Activated CD8-positive, alpha-beta T cell treated with anti-CD3 and anti-CD28 coated beads for 36 hours (primary cell): ENCODE results near the gene SMAD3. TPM values are rescaled to one million over a fixed set of nuclear protein-coding genes. Genes with fewer than 3 reads are reported as not detected.

Source experiments
- ATAC-seq: fragments of 200-7000 bp; cut with Tn5 transposase; one replicate; pipeline ENCODE4 v1.10.0; 2021; ENCODE audit warnings: mild to moderate bottlenecking, moderate library complexity
- CTCF ChIA-PET: fragments of 350-600 bp; sonication (Branson Sonifier 250); formaldehyde crosslinking; loops from one replicate; lab custom pipeline; 2021; ENCODE audit warnings: antibody characterized with exemption; lab: Charles Lee
- POLR2A ChIA-PET: fragments of 350-600 bp; sonication (Branson Sonifier 250); formaldehyde crosslinking; loops from one replicate; lab custom pipeline; 2021; ENCODE audit warnings: antibody characterized with exemption; lab: Charles Lee
- DNase-seq: peaks from one replicate; pipeline ENCODE4 v3.0.0-alpha.2; 2020
- H3K27ac Mint-ChIP-seq: one replicate; pipeline ENCODE4 v1.8.0; 2021; ENCODE audit warnings: mild to moderate bottlenecking, mixed read lengths
- H3K27me3 Mint-ChIP-seq: one replicate; pipeline ENCODE4 v1.8.0; 2021; ENCODE audit warnings: mixed read lengths
- H3K36me3 Mint-ChIP-seq: one replicate; pipeline ENCODE4 v1.8.0; 2021; ENCODE audit warnings: low read depth, mixed read lengths
- H3K4me1 Mint-ChIP-seq: one replicate; pipeline ENCODE4 v1.8.0; 2021; ENCODE audit warnings: low read depth, mixed read lengths
- H3K4me3 Mint-ChIP-seq: one replicate; pipeline ENCODE4 v1.8.0; 2021; ENCODE audit warnings: mild to moderate bottlenecking, moderate library complexity, mixed read lengths
- H3K9me3 Mint-ChIP-seq: one replicate; pipeline ENCODE4 v1.8.0; 2021; ENCODE audit warnings: mixed read lengths
- intact Hi-C: fragments of 100-400 bp; cut with micrococcal nuclease; formaldehyde crosslinking; loops from one replicate; pipeline ENCODE4 v1.10.0; 2022
- total RNA-seq, 2 experiments: library from RNA; stranded (reverse); gene quantifications; one replicate each; pipeline ENCODE4 v1.2.3, GENCODE V29; 2021
- TF ChIP-seq, protein P1 (sequence below): fragments of 200-600 bp; IDR thresholded peaks from one replicate; pipeline ENCODE4 v1.8.0; 2022; ENCODE audit warnings: antibody characterized with exemption, mild to moderate bottlenecking

SMAD3 gene
- total RNA-seq, 2 experiments from 2014 or later, result 22.3 to 24.7 TPM

DNA sequence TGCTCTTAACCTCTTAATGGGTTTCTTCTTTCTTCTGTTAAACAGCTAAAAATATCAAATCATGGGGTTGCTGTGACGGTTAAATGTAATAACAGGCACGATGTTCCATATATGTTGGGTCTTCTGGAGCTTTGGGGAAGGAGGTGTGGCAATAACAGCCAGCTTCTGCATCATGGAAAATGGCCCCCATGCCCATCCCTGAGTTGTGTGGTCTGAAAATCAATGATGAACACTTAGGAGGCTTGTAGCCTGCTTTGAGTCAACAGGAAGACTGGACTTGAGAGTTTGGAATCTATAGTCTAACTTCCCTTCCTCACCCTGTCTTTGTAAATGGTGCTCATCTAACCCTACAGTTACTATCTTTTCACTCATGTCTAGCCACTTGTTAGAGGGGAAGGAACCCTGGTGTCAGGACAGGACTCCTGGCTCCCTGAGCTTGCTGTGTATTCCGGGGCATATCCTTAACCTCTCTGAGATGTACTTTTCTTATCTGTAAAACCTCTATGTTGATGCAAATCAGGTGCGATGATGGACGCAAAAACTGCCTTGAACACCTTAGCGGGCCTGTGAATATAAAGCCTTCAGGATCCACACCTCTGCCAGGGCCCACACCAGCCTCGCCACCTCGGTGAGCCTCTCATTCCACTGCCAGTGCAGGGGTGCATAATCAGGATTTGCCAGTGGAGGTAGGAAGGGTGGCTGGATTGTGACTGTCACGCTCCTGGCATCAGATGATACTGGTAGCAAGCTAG lies 27.5 kb downstream of the SMAD3 start:
- Mint-ChIP-seq H3K36me3 (peaks cover 22% of the 10 kb centered on the region), H3K9me3 (no peaks in the 10 kb centered on the region), H3K4me3 (no peak overlapping the region), H3K27me3 (no peaks in the 10 kb centered on the region), H3K27ac (peak overlapping the region; percentile 57), H3K4me1 (peaks cover 86% of the 10 kb centered on the region)
- ChIA-PET POLR2A (interaction anchor here (0.7 to 2.5 kb wide), 7 partner anchors 8 to 91 kb away, joined by 3 to 23 read pairs (median 3); no protein-coding TSS in a partner anchor), CTCF (no interaction called here)
- intact Hi-C loops, result no loop called here
- TF ChIP-seq, protein P1, sequence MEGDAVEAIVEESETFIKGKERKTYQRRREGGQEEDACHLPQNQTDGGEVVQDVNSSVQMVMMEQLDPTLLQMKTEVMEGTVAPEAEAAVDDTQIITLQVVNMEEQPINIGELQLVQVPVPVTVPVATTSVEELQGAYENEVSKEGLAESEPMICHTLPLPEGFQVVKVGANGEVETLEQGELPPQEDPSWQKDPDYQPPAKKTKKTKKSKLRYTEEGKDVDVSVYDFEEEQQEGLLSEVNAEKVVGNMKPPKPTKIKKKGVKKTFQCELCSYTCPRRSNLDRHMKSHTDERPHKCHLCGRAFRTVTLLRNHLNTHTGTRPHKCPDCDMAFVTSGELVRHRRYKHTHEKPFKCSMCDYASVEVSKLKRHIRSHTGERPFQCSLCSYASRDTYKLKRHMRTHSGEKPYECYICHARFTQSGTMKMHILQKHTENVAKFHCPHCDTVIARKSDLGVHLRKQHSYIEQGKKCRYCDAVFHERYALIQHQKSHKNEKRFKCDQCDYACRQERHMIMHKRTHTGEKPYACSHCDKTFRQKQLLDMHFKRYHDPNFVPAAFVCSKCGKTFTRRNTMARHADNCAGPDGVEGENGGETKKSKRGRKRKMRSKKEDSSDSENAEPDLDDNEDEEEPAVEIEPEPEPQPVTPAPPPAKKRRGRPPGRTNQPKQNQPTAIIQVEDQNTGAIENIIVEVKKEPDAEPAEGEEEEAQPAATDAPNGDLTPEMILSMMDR, result no peak
- DNase-seq (no peak), ATAC-seq (no peak)

DNA sequence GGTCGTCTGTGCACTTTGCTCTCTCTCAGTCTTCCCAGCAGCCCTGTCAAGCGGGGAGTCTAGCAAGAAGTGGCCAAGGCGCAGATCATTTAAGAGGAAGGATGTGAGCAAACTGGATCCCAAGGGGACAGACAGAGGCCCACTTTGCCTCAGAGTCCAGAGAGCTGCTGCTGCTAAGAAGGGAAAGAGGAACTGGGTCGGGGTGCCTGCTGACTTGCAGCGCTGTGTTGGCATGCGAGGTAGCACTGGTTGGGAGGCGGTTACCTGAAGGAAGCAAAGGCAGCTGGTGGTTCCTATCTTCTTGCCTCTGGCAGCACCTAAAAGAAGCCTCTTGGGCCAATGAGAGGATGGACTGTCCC lies 28.1 kb downstream of the SMAD3 start:
- ATAC-seq, result no peak
- POLR2A ChIA-PET, result interaction anchor here (0.7 to 2.5 kb wide), 7 partner anchors 8 to 90 kb away, joined by 3 to 23 read pairs (median 4); no protein-coding TSS in a partner anchor
- no peak overlapping the region for H3K4me3 Mint-ChIP-seq
- CTCF ChIA-PET, result no interaction called here
- H3K27me3 Mint-ChIP-seq, result no peaks in the 10 kb centered on the region
- no peaks in the 10 kb centered on the region for H3K9me3 Mint-ChIP-seq
- H3K27ac Mint-ChIP-seq, result no peak overlapping the region
- peaks cover 86% of the 10 kb centered on the region for H3K4me1 Mint-ChIP-seq
- peaks cover 22% of the 10 kb centered on the region for H3K36me3 Mint-ChIP-seq
- intact Hi-C loops, result no loop called here
- TF ChIP-seq, protein P1, result no peak
- DNase-seq, result no peak

DNA sequence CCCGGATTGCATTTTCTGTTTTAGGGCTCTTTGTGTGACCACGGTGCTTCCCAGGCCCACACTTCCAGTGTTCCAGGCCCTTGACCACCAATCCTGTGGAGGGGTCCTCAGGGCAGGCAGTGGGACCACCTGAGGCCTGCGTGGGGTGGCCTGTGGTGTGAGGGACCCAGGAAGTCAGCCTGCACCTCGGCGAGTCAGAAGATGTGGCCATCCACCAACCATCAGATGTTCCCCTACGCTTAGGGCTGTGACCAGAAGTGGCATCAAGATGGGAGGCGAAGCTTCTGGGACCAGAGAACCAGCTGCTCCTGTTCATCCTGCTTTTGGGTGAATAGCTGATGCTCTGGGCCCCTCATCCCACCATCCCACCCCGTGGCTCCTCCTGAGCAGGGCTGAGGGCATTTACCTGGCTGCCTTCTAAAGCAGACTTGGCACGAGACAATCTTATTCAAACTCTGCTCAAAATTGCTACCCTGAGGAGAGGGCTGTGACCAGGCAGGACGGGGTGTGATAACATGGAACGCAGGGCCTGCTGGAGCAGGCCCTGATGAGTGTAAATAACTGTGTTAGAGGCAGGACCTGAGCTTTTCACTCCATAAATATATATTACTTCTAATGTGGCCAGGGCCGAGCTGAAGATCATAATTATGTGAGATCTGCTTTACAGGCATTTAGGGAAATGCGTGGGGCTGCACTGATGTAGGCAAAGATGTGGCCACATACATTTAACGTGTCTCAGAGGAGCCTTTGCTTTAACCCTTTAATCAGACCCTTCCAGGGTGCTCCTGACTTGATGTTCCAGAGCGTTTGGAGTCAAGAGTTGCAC lies 28.8 kb downstream of the SMAD3 start:
- CTCF ChIA-PET, result no interaction called here
- H3K27ac Mint-ChIP-seq, result no peak overlapping the region

DNA sequence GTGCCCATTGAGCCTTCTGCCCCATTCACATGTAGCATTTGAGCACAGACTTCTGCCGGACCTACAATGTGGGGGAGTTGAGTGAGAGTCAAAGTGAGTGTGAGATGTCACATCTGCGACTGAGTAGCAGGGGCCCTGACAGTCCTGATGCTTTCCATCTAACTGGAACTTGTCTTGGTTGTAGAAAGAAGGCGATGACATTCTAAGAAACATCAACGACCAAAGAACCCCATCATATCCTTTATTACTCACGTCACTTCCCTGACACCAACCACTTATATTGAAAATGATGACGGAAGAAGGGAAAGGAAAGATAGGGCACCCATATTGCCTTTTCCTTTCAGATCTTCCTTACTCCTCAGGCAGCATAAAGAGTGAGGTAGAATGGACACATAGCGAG lies 30.5 kb downstream of the SMAD3 start:
- Mint-ChIP-seq H3K27me3 (no peaks in the 10 kb centered on the region), H3K36me3 (peaks cover 23% of the 10 kb centered on the region), H3K27ac (peak overlapping the region; percentile 80), H3K4me3 (no peak overlapping the region), H3K9me3 (no peaks in the 10 kb centered on the region), H3K4me1 (peaks cover 78% of the 10 kb centered on the region)
- intact Hi-C loops, result no loop called here
- DNase-seq (no peak), ATAC-seq (peak; percentile 21)
- CTCF ChIA-PET, result interaction anchor here (0.7 to 1.6 kb wide), 3 partner anchors 14 to 149 kb away, joined by 3 to 5 read pairs (median 3); no protein-coding TSS in a partner anchor
- TF ChIP-seq, protein P1, result no peak
- POLR2A ChIA-PET, result interaction anchor here (0.9 to 3.2 kb wide), 5 partner anchors 9 to 27 kb away, joined by 4 to 16 read pairs (median 4); no protein-coding TSS in a partner anchor

More for the DNA sequence above, 28.8 kb downstream of the SMAD3 start:
- intact Hi-C loops, result no loop called here
- Mint-ChIP-seq H3K9me3 (no peaks in the 10 kb centered on the region), H3K27me3 (no peaks in the 10 kb centered on the region), H3K4me1 (peaks cover 88% of the 10 kb centered on the region), H3K4me3 (no peak overlapping the region), H3K36me3 (peaks cover 23% of the 10 kb centered on the region)
- TF ChIP-seq, protein P1, result no peak
- DNase-seq (no peak), ATAC-seq (no peak)
- POLR2A ChIA-PET, result interaction anchor here (0.8 to 1.2 kb wide), 2 partner anchors 9 to 11 kb away, joined by 4 to 5 read pairs; no protein-coding TSS in a partner anchor
